ENCODE measurements around the gene KDSR. TPM values are rescaled to one million over a fixed set of nuclear protein-coding genes. Genes with fewer than 3 reads are reported as not detected.

Gene KDSR
- total RNA-seq, 1 donor from 2014 or later = 35.7 TPM

GRCh38 chr18:63348508-63349136, 18.4 kb downstream of the KDSR start:
- Mint-ChIP-seq H3K9me3 (no peaks in the 10 kb centered on the region), H3K4me1 (no peaks in the 10 kb centered on the region), H3K4me3 (no peak overlapping the region), H3K27ac (ENCODE audit: unreplicated experiment) (no peak overlapping the region), H3K36me3 (ENCODE audit: low read depth) (peaks cover 16% of the 10 kb centered on the region), H3K27me3 (ENCODE audit: low read depth) (no peaks in the 10 kb centered on the region)
- DNase-seq (ENCODE audit: low read depth, low spot score) = no peak
- TF ChIP-seq CTCF (conservative IDR thresholded peaks at IDR 0.05) = no peak

- no peaks in the 10 kb centered on the region for H3K4me1 Mint-ChIP-seq
- no peaks in the 10 kb centered on the region for H3K27me3 Mint-ChIP-seq (ENCODE audit: low read depth)
- H3K36me3 Mint-ChIP-seq (ENCODE audit: low read depth) = peaks cover 13% of the 10 kb centered on the region
- no peak overlapping the region for H3K4me3 Mint-ChIP-seq
- no peak overlapping the region for H3K27ac Mint-ChIP-seq (ENCODE audit: unreplicated experiment)
- no peaks in the 10 kb centered on the region for H3K9me3 Mint-ChIP-seq
- DNase-seq (ENCODE audit: low read depth, low spot score) = no peak
- no peak for TF ChIP-seq CTCF (conservative IDR thresholded peaks at IDR 0.05)
Measured at GRCh38 chr18:63346480-63347183, 20.4 kb downstream of the KDSR start.

GRCh38 chr18:63346031-63346430, 21.0 kb downstream of the KDSR start:
- H3K4me3 Mint-ChIP-seq = no peak overlapping the region
- H3K9me3 Mint-ChIP-seq = no peaks in the 10 kb centered on the region
- peaks cover 13% of the 10 kb centered on the region for H3K36me3 Mint-ChIP-seq (ENCODE audit: low read depth)
- H3K27ac Mint-ChIP-seq (ENCODE audit: unreplicated experiment) = no peak overlapping the region
- TF ChIP-seq CTCF (conservative IDR thresholded peaks at IDR 0.05) = no peak
- no peaks in the 10 kb centered on the region for H3K27me3 Mint-ChIP-seq (ENCODE audit: low read depth)
- no peaks in the 10 kb centered on the region for H3K4me1 Mint-ChIP-seq
- DNase-seq (ENCODE audit: low read depth, low spot score) = no peak

GRCh38 chr18:63344918-63345317, 22.1 kb downstream of the KDSR start:
- H3K27me3 Mint-ChIP-seq (ENCODE audit: low read depth) = no peaks in the 10 kb centered on the region
- no peak overlapping the region for H3K4me3 Mint-ChIP-seq
- peak overlapping the region; percentile 65 for H3K27ac Mint-ChIP-seq (ENCODE audit: unreplicated experiment)

GRCh38 chr18:63344263-63344662, 22.7 kb downstream of the KDSR start:
- TF ChIP-seq CTCF (conservative IDR thresholded peaks at IDR 0.05) = no peak
- H3K4me3 Mint-ChIP-seq = no peak overlapping the region
- no peak overlapping the region for H3K27ac Mint-ChIP-seq (ENCODE audit: unreplicated experiment)
- no peaks in the 10 kb centered on the region for H3K27me3 Mint-ChIP-seq (ENCODE audit: low read depth)
- no peaks in the 10 kb centered on the region for H3K4me1 Mint-ChIP-seq
- peaks cover 13% of the 10 kb centered on the region for H3K36me3 Mint-ChIP-seq (ENCODE audit: low read depth)
- DNase-seq (ENCODE audit: low read depth, low spot score) = no peak
- no peaks in the 10 kb centered on the region for H3K9me3 Mint-ChIP-seq

More at GRCh38 chr18:63344918-63345317, 22.1 kb downstream of the KDSR start:
- Mint-ChIP-seq H3K4me1 (no peaks in the 10 kb centered on the region), H3K36me3 (ENCODE audit: low read depth) (peaks cover 13% of the 10 kb centered on the region), H3K9me3 (no peaks in the 10 kb centered on the region)
- no peak for TF ChIP-seq CTCF (conservative IDR thresholded peaks at IDR 0.05)
- no peak for DNase-seq (ENCODE audit: low read depth, low spot score)
